ENCODE data around the gene ING4. TPM values are rescaled to one million over a fixed set of nuclear protein-coding genes. Genes with fewer than 3 reads are reported as not detected.

The ING4 gene
- total and polyA plus RNA-seq, 2 donors (not counting 3 experiments of a cell fraction or from before 2014, with no cell fraction given): 34.7 to 52.0 TPM

DNA sequence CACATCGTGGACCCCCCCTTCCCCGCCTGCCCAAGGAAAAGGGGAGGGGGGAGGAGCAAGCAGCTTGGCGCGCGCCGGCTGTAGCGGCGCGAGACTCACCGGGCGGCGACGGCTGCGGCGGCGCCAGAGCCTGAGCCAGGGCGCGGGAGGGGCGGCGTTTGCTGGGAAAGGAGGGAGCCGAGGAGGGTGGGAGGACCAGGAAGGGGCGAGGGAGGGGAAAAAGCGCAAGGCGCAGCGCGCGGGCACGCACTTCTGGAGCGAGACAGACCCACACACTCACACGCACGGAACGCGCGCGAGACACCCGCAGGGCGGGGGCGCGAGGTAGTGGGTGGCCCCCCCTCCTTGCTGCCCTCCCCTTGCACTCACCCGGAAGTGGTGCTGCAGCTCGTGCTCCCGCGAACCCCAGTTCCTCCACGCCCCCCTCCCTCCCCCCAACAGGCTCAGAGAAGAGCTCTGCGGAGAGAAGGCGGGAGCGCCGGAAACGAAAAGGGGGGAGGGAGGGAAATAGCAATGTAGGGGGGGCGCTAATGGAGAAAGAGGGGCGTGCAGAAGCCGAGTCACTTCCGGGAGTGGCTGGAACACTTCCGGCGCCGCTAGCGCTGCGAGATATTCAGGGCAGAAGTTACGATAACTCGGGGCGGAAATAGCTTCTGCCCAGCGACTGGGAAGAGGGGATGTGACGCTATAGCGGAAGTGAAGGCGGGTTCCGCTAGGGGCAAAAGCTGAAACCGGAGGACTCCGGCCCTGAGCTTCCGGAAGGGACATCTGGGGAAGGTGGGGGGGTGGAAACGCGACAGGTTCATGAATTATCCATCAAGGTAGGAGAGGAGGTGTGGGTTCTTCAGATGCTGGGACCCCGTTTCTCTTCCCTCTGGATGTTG is 26.3 kb upstream of the ING4 start, which contains the start of gene ZNF384:
Gene ZNF384, minus strand, starts transcription at position 377 of the 884 bp plus-strand sequence. CDS start 9,855 bp downstream, outside the sequence.
- H3K4me3 ChIP-seq (replicated peaks in 1 of 3; ENCODE audit: insufficient read depth in 1 of 3, low read depth in 1 of 3, low read length in 3 of 3): peak within 1 kb of the TSS; percentile 65 to 99 (median 89)
- TF ChIP-seq CTCF (IDR thresholded peaks at IDR 0.05; ENCODE audit: extremely low read depth in 1 of 2, insufficient read depth in 1 of 2, low read depth in 1 of 2, low read length in 2 of 2) (peak in 1 of 2 donors; percentile 3), GATA2 (IDR thresholded peaks at IDR 0.05; ENCODE audit: insufficient read depth, insufficient read length, low read depth, low read length) (no peak), POLR2A (IDR thresholded peaks at IDR 0.05; ENCODE audit: low read depth, low read length) (peak; percentile 92), MYC (IDR thresholded peaks at IDR 0.05; ENCODE audit: low read depth, low read length) (peak; percentile 79), POLR2AphosphoS5 (IDR thresholded peaks at IDR 0.05; ENCODE audit: insufficient read depth, low read depth, low read length) (peak; percentile 86), FOS (IDR thresholded peaks at IDR 0.05; ENCODE audit: borderline replicate concordance, insufficient read depth, low read length) (peak; percentile 13), EZH2 (IDR thresholded peaks at IDR 0.05; ENCODE audit: borderline replicate concordance, low read depth, low read length, severe bottlenecking) (no peak), JUN (IDR thresholded peaks at IDR 0.05; ENCODE audit: borderline replicate concordance, insufficient read depth, insufficient read length, low read depth) (no peak)
- TF ChIP-seq, protein P1, sequence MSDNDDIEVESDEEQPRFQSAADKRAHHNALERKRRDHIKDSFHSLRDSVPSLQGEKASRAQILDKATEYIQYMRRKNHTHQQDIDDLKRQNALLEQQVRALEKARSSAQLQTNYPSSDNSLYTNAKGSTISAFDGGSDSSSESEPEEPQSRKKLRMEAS (IDR thresholded peaks at IDR 0.05; ENCODE audit: insufficient read depth, insufficient read length): peak; percentile 7
- H2AFZ ChIP-seq (ENCODE audit: low read depth, low read length): peak within 1 kb of the TSS; percentile 62

More for the DNA sequence above, 26.3 kb upstream of the ING4 start, which contains the start of gene ZNF384:
- Histone ChIP-seq H3K9ac (replicated peaks; ENCODE audit: extremely low read depth, insufficient read depth, low read length) (peak within 1 kb of the TSS; percentile 92), H4K20me1 (replicated peaks; ENCODE audit: control insufficient read depth, extremely low read depth, insufficient read depth, low read length) (no peaks in the 10 kb centered on the region), H3K36me3 (ENCODE audit: control insufficient read depth in 2 of 2, extremely low read depth in 1 of 2, insufficient read depth in 2 of 2, low read length in 2 of 2) (no peaks in the 10 kb centered on the region), H3K27ac (ENCODE audit: insufficient read depth, low read depth, low read length) (peak within 1 kb of the TSS; percentile 83), H3K4me2 (ENCODE audit: insufficient read depth, low read length) (peak within 1 kb of the TSS; percentile 90), H3K9me1 (replicated peaks; ENCODE audit: control insufficient read depth, extremely low read depth, insufficient read depth, low read length) (no peaks in the 10 kb centered on the region), H3K9me3 (replicated peaks; ENCODE audit: control insufficient read depth, insufficient read depth, low read length) (no peaks in the 10 kb centered on the region), H3K27me3 (ENCODE audit: control insufficient read depth in 2 of 2, insufficient read depth in 2 of 2, low read length in 2 of 2) (no peaks in the 10 kb centered on the region), H3K4me1 (ENCODE audit: control insufficient read depth, extremely low read depth, insufficient read depth, low read length) (peaks cover 21% of the 10 kb centered on the region), H3K79me2 (ENCODE audit: control insufficient read depth, insufficient read depth, low read length) (peaks cover 51% of the 10 kb centered on the region)
- peak; percentile 98 for DNase-seq (ENCODE audit: low read depth, low spot score)
- ChIA-PET POLR2A (interaction anchor here (0.6 to 1.9 kb wide), 14 partner anchors 14 to 178 kb away, joined by 3 to 13 read pairs (median 4); partner anchors contain the start of genes COPS7A, MLF2 and TPI1), CTCF (interaction anchor here (0.6 to 2.2 kb wide), 16 partner anchors 9 to 202 kb away, joined by 3 to 18 read pairs (median 4); partner anchors contain the start of genes COPS7A, MLF2 and PTMS)
- intact Hi-C loops (cut with micrococcal nuclease) (loop anchor here (1.0 to 5.0 kb wide), 7 partner anchors 10 to 88 kb away; partner anchors contain the start of genes COPS7A, ING4 and MLF2), dilution Hi-C loops (cut with MboI; ENCODE audit: extremely low pct_ligation_motif_present, low sequenced_read_pairs) (no loop called here)
- no TSS peak for BruUV-seq (replicated peaks)
- FAIRE-seq: peak; percentile 99
